IMR-90 (cell line): Measurements from ENCODE around the gene TARBP2. TPM values are rescaled to one million over a fixed set of nuclear protein-coding genes. Genes with fewer than 3 reads are reported as not detected.

Experiments used
- ATAC-seq: fragments of 200-7000 bp; cut with Tn5 transposase; 2 replicates; pipeline ENCODE4 v1.9.1; 2020; ENCODE audit warnings: low read depth, mild to moderate bottlenecking, moderate library complexity
- BruUV-seq: library from RNA; stranded (reverse); fragments of 400-500 nt; replicated peaks from 2 replicates; lab custom pipeline; 2021; lab: Mats Ljungman, UMichigan
- CTCF ChIA-PET: fragments of 300-600 bp; formaldehyde crosslinking; extraction: SDS; loops from one replicate; lab custom pipeline; 2021; ENCODE audit warnings: antibody characterized with exemption; lab: Yijun Ruan, JAX
- POLR2A ChIA-PET: fragments of 300-600 bp; sonication (Branson Sonifier 250); formaldehyde crosslinking; loops from one replicate; lab custom pipeline; 2022; ENCODE audit warnings: antibody characterized with exemption; ENCODE audit not compliant: unreplicated experiment; lab: Charles Lee
- DNase-seq: peaks from one replicate; pipeline ENCODE4 v3.0.0; 2013
- H2AFZ ChIP-seq: replicated peaks from 2 replicates; pipeline ENCODE3; 2013; ENCODE audit warnings: low read length, mild to moderate bottlenecking; ENCODE audit not compliant: poor library complexity
- H2AK5ac ChIP-seq: 2 replicates; pipeline ENCODE4 v1.6.1; 2013; ENCODE audit warnings: low read depth, low read length, inconsistent platforms
- H2AK9ac ChIP-seq: replicated peaks from 2 replicates; pipeline ENCODE3; 2013; ENCODE audit warnings: mild to moderate bottlenecking, low read depth, low read length, moderate library complexity; ENCODE audit not compliant: poor library complexity
- H2BK120ac ChIP-seq: 2 replicates; pipeline ENCODE4 v1.6.1; 2013; ENCODE audit warnings: low read depth, low read length, inconsistent platforms
- H2BK15ac ChIP-seq: 3 replicates; pipeline ENCODE4 v1.6.1; 2013; ENCODE audit warnings: low read depth, low read length, inconsistent platforms
- H2BK20ac ChIP-seq: 2 replicates; pipeline ENCODE4 v1.6.1; 2013; ENCODE audit warnings: low read depth, mild to moderate bottlenecking, inconsistent platforms, low read length, moderate library complexity
- H2BK5ac ChIP-seq: 2 replicates; pipeline ENCODE4 v1.6.1; 2013; ENCODE audit warnings: mild to moderate bottlenecking, low read depth, low read length, inconsistent platforms; ENCODE audit not compliant: poor library complexity, severe bottlenecking
- H3K14ac ChIP-seq: replicated peaks from 2 replicates; pipeline ENCODE4 v1.6.1; 2013; ENCODE audit warnings: low read depth, low read length, inconsistent platforms
- H3K18ac ChIP-seq: 2 replicates; pipeline ENCODE4 v1.6.1; 2013; ENCODE audit warnings: low read depth, low read length, control low read depth
- H3K23ac ChIP-seq: 2 replicates; pipeline ENCODE4 v1.6.1; 2013; ENCODE audit warnings: low read depth, low read length, inconsistent platforms
- H3K27ac ChIP-seq: 2 replicates; pipeline ENCODE4 v1.5.1; 2013; ENCODE audit warnings: mild to moderate bottlenecking, control low read depth, low read length; ENCODE audit not compliant: insufficient read depth
- H3K27me3 ChIP-seq: 2 replicates; pipeline ENCODE4 v1.6.1; 2013; ENCODE audit warnings: low read length; ENCODE audit not compliant: control insufficient read depth, insufficient read depth
- H3K36me3 ChIP-seq: 2 replicates; pipeline ENCODE4 v1.6.1; 2013; ENCODE audit warnings: low read length, mixed read lengths; ENCODE audit not compliant: control insufficient read depth, insufficient read depth
- H3K4ac ChIP-seq: 2 replicates; pipeline ENCODE4 v1.6.1; 2013; ENCODE audit warnings: low read depth, low read length, inconsistent platforms
- H3K4me1 ChIP-seq: 2 replicates; pipeline ENCODE4 v1.6.1; 2013; ENCODE audit warnings: low read length, mixed read lengths; ENCODE audit not compliant: control insufficient read depth, insufficient read depth
- H3K4me2 ChIP-seq: 2 replicates; pipeline ENCODE4 v1.6.1; 2013; ENCODE audit warnings: low read depth, mild to moderate bottlenecking, control low read depth, low read length, moderate library complexity
- H3K4me3 ChIP-seq: 2 replicates; pipeline ENCODE4 v1.5.1; 2013; ENCODE audit warnings: low read depth, mild to moderate bottlenecking, control low read depth, low read length, moderate library complexity; ENCODE audit not compliant: insufficient read depth
- H3K56ac ChIP-seq: 2 replicates; pipeline ENCODE4 v1.6.1; 2013; ENCODE audit warnings: low read length, inconsistent platforms; ENCODE audit not compliant: insufficient read depth; ENCODE audit errors: extremely low read depth
- H3K79me1 ChIP-seq, 2 experiments: 2 replicates each; pipeline ENCODE4 v1.6.1; 2013; ENCODE audit warnings: low read length in 2 of 2, inconsistent platforms in 1 of 2, low read depth in 1 of 2
- H3K9ac ChIP-seq: 2 replicates; pipeline ENCODE4 v1.6.1; 2013; ENCODE audit warnings: low read depth, low read length, control low read depth
- H3K9me1 ChIP-seq: 2 replicates; pipeline ENCODE4 v1.6.1; 2013; ENCODE audit warnings: low read length, inconsistent platforms; ENCODE audit not compliant: insufficient read depth
- H3K9me3 ChIP-seq: 2 replicates; pipeline ENCODE4 v1.6.1; 2013; ENCODE audit warnings: low read length; ENCODE audit not compliant: control insufficient read depth, insufficient read depth
- H4K20me1 ChIP-seq: 2 replicates; pipeline ENCODE4 v1.6.1; 2013; ENCODE audit warnings: low read length, inconsistent platforms; ENCODE audit not compliant: insufficient read depth
- H4K5ac ChIP-seq: 2 replicates; pipeline ENCODE4 v1.6.1; 2013; ENCODE audit warnings: mild to moderate bottlenecking, low read depth, low read length, control low read depth
- H4K8ac ChIP-seq, 2 experiments: 2 replicates each; pipeline ENCODE4 v1.6.1; 2013; ENCODE audit warnings: low read depth in 2 of 2, low read length in 2 of 2, control low read depth in 1 of 2, inconsistent platforms in 1 of 2
- H4K91ac ChIP-seq: 2 replicates; pipeline ENCODE4 v1.6.1; 2013; ENCODE audit warnings: low read depth, low read length, inconsistent platforms; ENCODE audit not compliant: insufficient read depth
- BHLHE40 ChIP-seq: fragments of 150-350 bp; IDR thresholded peaks from 2 replicates; pipeline ENCODE4 v1.6.1; 2016; ENCODE audit warnings: mild to moderate bottlenecking, low read depth, low read length
- MAZ ChIP-seq: IDR thresholded peaks from 2 replicates; pipeline ENCODE4 v1.6.1; 2012; ENCODE audit warnings: low read depth, mild to moderate bottlenecking, low read length, improper control_type of control experiment, moderate library complexity, borderline replicate concordance
- RAD21 ChIP-seq: IDR thresholded peaks from 2 replicates; pipeline ENCODE4 v1.6.1; 2012; ENCODE audit warnings: low read length, improper control_type of control experiment
- USF2 ChIP-seq: fragments of 150-350 bp; IDR thresholded peaks from 2 replicates; pipeline ENCODE4 v1.6.1; 2017; ENCODE audit warnings: mild to moderate bottlenecking, antibody characterized with exemption, low read length, low read depth
- WGBS, 2 experiments: methylation state at CpG; one replicate each; pipeline versions ENCODE4 v1.1.5 to v1.1.7; 2013; ENCODE audit warnings: missing lambda C conversion rate in 2 of 2; ENCODE audit not compliant: insufficient read length in 1 of 2; ENCODE audit errors: extremely low coverage in 2 of 2; 5-methylcytosine and 5-hydroxymethylcytosine counted together
- dilution Hi-C: fragments of 300-500 bp; cut with HindIII; formaldehyde crosslinking; loops from one replicate; pipeline ENCODE4 v1.14.3; 2018; ENCODE audit warnings: low sequenced_read_pairs; ENCODE audit not compliant: unreplicated experiment
- in situ Hi-C: fragments of 300-500 bp; cut with MboI; formaldehyde crosslinking; loops from 3 replicates; pipeline ENCODE4 v1.14.3; 2019; ENCODE audit warnings: low sequenced_read_pairs, inconsistent platforms, mixed read lengths
- intact Hi-C: fragments of 100-400 bp; cut with micrococcal nuclease; formaldehyde crosslinking; loops from 2 replicates; pipeline ENCODE4 v1.10.0; 2022
- polyA plus RNA-seq, 3 experiments: library from polyadenylated mRNA; depleted of rRNA; stranded (reverse); fragments of >200 nt; gene quantifications; 2 replicates each; pipeline ENCODE4 v1.2.3, GENCODE V29; 2012; ENCODE audit warnings: low replicate concordance in 1 of 3
- total RNA-seq: library from RNA; depleted of rRNA; stranded (reverse); fragments of >200 nt; gene quantifications from 2 replicates; pipeline ENCODE4 v1.2.3, GENCODE V29; 2012

TARBP2 gene
- total and polyA plus RNA-seq, 2 of the 4 experiments (the other 2 are of a cell fraction), result 27.4 to 46.1 TPM

GRCh38 chr12:53495903-53496751, 5.0 kb upstream of the TARBP2 start:
- no CpG with 5 or more reads among the region's 5 CpGs for WGBS, 2 experiments
- H4K91ac ChIP-seq, result peak overlapping the region; percentile 65
- H3K18ac ChIP-seq, result peak overlapping the region; percentile 25; the same call in 1 of the 2 replicates
- H4K5ac ChIP-seq, result peak overlapping the region; percentile 27; the same call in 1 of the 2 replicates
- peak overlapping the region; percentile 29 to 88; a peak in 3 of 4 replicates for H4K8ac ChIP-seq
- in situ Hi-C loops, result no loop called here
- H3K9ac ChIP-seq, result peak overlapping the region; percentile 65
- ChIA-PET CTCF (no interaction called here), POLR2A (no interaction called here)
- H2AK5ac ChIP-seq, result peak overlapping the region; percentile 77
- no peak overlapping the region for H3K23ac ChIP-seq
- no peak overlapping the region for H2BK15ac ChIP-seq
- TSS peak; percentile 9 for BruUV-seq
- H3K79me1 ChIP-seq, result peaks cover 22 to 76% of the 10 kb centered on the region in 2 experiments; a peak in 3 of 4 replicates
- ATAC-seq (peak; percentile 24), DNase-seq (peak; percentile 85)
- peak; percentile 75; the same call in 1 of the 2 replicates for TF ChIP-seq MAZ
- peak; percentile 92 for TF ChIP-seq USF2
- TF ChIP-seq RAD21, result no peak
- no peak for TF ChIP-seq BHLHE40
- no peaks in the 10 kb centered on the region for H3K9me3 ChIP-seq
- H3K4me3 ChIP-seq, result no peak overlapping the region
- peak overlapping the region; percentile 70 for H3K4me2 ChIP-seq
- dilution Hi-C loops, result no loop called here
- peak overlapping the region; percentile 61 for H2AFZ ChIP-seq
- peak overlapping the region; percentile 25 for H2BK5ac ChIP-seq
- peaks cover 4% of the 10 kb centered on the region; the same call in 1 of the 2 replicates for H3K36me3 ChIP-seq
- peak overlapping the region; percentile 77; the same call in 1 of the 2 replicates for H3K27ac ChIP-seq
- H3K14ac ChIP-seq, result peak overlapping the region; percentile 56; the same call in 1 of the 2 replicates
- H3K56ac ChIP-seq, result peak overlapping the region; percentile 9; the same call in 1 of the 2 replicates
- peaks cover 24% of the 10 kb centered on the region for H3K4me1 ChIP-seq
- H2AK9ac ChIP-seq, result peak overlapping the region; percentile 38
- no peak overlapping the region for H2BK20ac ChIP-seq
- H3K9me1 ChIP-seq, result peaks cover 47% of the 10 kb centered on the region
- no peaks in the 10 kb centered on the region for H3K27me3 ChIP-seq
- intact Hi-C loops, result no loop called here
- no peak overlapping the region for H2BK120ac ChIP-seq
- peak overlapping the region; percentile 79 for H3K4ac ChIP-seq
- peaks cover 3% of the 10 kb centered on the region for H4K20me1 ChIP-seq
